HG02840 (cell line): Measurements from ENCODE around the gene DNAH1.

ENCODE experiments used
- ATAC-seq: cut with Tn5 transposase; IDR thresholded peaks from one replicate; pipeline ENCODE4 v1.9.1; 2021; ENCODE audit warnings: mild to moderate bottlenecking, moderate library complexity, moderate number of reproducible peaks; ENCODE audit not compliant: unreplicated experiment, low FRiP score

DNAH1 gene

GRCh38 chr3:52310861-52311575 lies 5.1 kb upstream of the DNAH1 start:
- peak; percentile 43 for ATAC-seq

GRCh38 chr3:52311576-52312119 lies 4.5 kb upstream of the DNAH1 start:
- ATAC-seq = no peak

DNA sequence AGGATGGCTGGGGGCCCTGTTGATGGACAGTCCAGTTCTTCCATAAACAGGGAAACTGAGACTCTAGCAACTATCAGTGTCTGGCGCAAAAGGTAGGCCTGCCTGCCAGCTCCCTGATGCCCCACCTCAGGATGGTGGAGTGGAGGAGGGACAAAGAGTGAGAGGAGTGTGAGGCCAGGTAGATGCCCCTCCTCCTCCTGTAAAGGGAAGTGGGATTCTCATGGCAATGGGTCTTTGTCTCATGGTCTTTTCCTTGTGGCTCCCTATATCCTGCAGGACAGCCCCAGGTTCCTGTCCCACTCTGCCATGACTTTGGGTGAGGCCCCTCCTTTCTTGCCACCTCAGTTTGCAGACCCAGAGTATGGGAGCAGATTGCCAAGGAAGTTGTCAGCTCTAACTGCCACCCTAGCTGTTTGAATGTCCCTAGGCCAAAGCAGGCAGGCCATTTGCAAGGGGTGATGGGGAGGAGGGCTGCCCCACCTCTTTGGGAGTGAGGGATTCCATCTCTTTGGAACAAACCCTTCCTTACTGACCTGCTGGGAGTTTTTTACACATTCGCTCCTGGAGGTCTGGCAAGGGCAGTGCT lies 2.8 kb upstream of the DNAH1 start:
- no peak for ATAC-seq

DNA sequence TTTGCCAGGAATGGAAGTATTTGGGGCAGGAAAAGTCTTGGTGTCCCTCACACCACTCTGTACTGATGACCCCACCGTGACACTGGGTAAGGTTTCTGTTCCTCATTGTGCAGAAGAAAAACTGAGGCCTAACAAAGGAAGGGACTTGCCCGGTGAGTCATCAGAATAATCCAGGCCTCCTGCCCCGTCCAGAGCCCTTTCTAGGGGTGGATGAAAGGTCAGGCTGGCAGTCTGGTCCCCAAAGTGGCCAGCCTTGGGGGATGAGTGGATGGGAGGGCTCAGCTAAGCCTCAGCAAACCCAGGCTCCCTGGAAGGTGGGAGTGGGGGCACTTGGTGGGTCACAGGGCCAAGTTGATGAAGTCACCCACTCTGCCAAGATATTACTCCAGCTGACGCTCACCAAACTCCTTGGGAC lies 2.3 kb upstream of the DNAH1 start:
- ATAC-seq = peak; percentile 74

- no peak for ATAC-seq
These were observed 1.6 kb upstream of the DNAH1 start for GRCh38 chr3:52314489-52314888.

GRCh38 chr3:52315006-52315405 lies 1.1 kb upstream of the DNAH1 start:
- no peak for ATAC-seq

DNA sequence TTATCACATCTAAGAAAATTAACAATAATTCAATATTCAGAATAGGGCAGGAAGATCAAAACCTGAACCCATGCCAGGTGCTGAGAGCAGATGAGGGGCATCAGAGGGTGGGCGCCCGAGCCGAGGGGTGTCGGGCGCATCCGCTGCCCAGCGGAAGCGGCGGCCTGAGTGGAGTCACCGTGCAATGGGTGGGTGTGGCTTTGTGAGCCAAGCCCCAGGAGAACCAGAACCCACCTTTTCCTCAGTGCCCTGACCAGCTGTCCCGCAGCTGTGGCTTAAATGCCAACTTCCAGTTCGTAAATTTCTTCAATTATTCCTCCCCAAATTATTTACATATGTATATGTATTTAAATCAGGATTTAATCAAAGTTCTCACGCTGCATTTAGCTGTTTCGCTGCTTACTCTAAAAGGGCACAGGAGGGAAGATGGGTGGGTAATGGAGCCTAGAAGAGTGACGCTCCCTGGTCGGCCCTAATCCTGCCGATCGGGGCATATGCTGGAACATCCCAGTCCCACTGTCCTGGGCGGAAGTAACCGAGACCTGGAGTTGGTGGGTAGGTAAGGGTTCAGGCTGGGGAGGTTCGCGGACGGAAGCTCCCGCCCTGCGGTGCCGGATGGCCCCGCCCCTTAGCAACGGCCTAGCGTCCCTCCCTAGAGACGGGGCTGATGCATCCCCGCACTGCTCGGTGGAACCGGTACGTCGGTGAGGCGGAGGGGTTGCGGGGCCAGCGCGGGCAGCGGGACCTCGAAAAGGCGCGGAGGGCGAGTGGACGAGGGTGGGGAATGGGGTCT lies 1.3 kb downstream of the DNAH1 start:
- no peak for ATAC-seq

GRCh38 chr3:52318186-52318816 lies 2.2 kb downstream of the DNAH1 start:
- no peak for ATAC-seq

DNA sequence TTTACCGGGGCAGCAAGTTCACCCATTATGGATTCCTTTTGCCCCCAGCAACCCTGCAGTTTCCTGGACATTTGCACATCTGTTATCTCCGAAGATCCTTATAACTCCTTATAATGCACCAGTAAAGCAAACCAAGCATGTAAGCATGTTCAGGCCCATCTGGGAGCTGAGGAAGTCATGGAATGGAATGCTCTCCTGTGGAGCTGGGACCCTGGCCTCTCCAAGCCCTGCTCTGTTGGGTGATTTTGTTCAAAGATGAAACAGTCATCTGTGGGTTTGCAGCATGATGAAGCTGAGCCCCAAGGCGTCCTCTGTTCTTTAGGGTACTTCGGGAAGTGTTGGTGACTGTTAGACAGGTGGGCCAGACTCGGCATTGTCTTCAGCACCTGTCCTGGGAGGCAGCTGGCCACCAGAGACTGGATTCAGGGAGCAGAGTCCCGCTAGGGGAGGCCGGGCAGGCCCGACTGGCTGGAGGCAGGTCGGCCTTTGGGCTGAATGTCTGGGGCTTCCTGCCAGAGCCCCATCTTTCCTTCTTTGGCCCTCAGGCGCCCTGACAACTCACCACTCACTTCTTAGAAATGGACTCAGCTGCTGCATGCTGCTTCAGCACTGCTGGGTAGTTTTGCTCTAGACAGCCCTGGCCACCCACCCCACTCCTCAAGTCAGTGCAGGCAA lies 3.9 kb downstream of the DNAH1 start:
- ATAC-seq = no peak

GRCh38 chr3:52321481-52321880 lies 5.4 kb downstream of the DNAH1 start:
- no peak for ATAC-seq

- no peak for ATAC-seq
These were observed 6.3 kb downstream of the DNAH1 start for GRCh38 chr3:52322466-52322865.

DNA sequence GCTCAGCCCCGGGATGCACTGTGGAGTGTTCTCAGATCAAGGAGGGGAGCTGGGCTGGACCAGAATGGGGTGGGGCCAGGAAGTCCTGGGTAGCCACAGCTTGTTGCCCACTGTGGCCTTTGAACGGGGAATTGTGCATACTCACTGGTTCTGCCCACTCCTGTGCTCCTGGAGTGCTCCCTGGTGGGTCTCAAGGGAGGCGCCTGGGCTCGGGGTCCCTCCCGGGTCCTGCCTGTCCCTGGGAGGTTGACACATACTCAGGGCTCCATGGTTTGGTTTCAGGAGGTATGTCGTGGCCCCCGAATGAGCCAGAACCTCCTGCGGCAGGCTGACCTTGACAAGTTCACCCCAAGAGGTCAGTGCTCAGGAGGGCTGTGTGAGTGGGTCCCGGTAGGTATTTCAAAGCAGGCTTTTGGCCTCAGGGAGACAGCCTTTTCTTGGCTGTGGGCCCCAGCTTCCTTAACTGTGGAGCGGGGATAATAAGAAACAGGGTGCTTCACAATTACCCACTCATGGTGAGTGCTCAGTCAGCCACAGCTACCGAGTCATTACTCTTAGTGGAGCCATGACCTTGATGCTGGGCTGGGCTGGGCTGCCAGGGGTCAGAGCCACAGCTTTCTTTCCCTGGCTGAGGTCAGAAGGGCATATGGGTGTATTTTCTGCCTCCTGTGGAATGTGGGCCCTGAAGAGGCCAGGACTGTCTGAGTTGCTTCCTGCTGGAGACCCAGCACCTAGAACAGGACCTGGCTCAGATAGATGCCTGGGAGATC lies 7.6 kb downstream of the DNAH1 start:
- no peak for ATAC-seq

- ATAC-seq = no peak
These were observed 8.6 kb downstream of the DNAH1 start for GRCh38 chr3:52324676-52325075.

DNA sequence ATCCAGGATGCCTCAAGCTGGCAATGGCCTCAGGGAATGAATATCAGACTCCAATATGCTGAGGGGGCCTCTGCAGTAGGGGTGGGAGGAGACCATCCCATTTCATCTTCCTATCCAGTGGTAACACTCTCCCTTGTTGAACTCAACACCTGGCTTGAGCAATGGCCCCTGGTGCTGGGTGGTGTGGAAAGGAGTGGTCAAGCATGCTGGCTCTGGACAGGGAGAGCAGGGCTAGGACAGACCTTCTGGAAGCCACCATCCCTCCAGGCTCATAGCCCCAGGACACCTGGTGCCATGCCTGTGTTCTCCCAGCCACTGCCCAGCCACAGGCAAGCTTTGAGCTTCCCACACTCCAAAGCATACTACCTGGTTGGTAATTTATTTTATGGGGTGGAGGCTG lies 9.6 kb downstream of the DNAH1 start:
- ATAC-seq = no peak

DNA sequence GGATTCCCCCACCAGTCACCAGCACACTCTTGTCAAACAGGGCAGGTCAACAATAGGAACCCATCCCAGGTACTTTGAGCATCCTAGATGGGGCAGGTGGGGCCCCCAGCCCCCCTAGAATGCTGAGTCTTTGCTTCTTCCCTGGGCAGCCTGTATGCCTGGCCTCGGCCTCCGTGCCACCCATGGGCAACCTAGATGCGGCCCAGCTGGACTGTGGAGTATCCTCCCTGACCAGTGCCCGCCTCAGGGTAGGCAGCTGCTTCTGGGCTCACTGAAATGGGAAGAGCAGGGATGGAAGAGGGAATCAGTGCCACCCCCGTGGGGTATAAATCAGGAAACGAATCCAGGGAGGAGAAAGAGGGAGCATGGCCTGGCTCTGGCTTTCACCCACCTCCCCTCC lies 10.9 kb downstream of the DNAH1 start:
- no peak for ATAC-seq

DNA sequence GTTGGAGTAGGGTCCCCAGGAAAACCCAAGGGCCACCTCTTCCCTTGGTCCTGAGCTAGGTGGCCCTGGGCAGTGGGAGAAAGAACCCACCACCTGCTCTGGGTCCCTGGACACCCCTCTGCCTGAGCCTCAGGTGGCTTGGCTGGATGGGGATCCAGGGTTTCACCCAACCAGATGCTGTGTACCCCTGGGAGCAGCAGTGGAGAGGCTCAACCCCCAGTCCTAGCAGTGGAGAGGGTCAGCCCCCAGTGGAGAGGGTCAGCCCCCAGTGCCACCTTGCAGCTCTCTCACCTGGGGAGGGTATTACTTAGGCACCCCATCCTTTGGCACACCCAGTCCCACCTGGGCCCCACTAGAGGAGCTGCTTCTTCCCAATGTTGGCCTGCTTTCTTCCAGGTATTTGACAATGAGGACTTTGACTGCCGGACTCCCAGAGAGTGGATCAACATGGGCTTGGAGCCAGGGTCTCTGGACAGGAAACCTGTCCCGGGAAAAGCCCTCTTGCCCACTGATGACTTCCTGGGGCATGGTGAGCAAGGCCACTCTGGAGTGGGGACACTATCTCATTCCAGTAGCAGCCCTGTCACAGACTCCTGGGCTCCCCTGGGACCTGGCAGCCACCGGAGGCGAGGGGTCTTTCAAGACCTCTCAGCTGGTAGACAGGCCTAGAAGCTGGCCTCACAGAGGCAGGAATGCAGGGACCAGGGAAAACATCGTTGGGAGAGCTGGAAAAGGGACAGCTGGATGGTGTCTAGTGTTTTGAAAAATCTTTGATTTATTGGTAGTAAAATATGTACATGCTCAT lies 11.6 kb downstream of the DNAH1 start:
- no peak for ATAC-seq

GRCh38 chr3:52328536-52329080 lies 12.5 kb downstream of the DNAH1 start:
- no peak for ATAC-seq

GRCh38 chr3:52330194-52330805 lies 14.2 kb downstream of the DNAH1 start:
- ATAC-seq = no peak
